ENCODE data around the gene MINDY2. TPM values are rescaled to one million over a fixed set of nuclear protein-coding genes. Genes with fewer than 3 reads are reported as not detected.
A peak's percentile ranks its signal among the peaks of the same experiment; 100 is the strongest.
"Not testable (repeated sequence)": the region's sequence is repeated elsewhere in the genome, so short reads cannot be mapped to it uniquely, and the experiment has no call there.

Gene MINDY2
- total and polyA plus RNA-seq, 5 experiments from 2014 or later = 8.5 to 11.5 (median 9.5) TPM

GRCh38 chr15:58777107-58777506 lies 6.0 kb downstream of the MINDY2 start:
- no peak for ATAC-seq
- Mint-ChIP-seq H3K9me3 (no peaks in the 10 kb centered on the region), H3K27me3 (no peaks in the 10 kb centered on the region), H3K4me1 (peaks cover 3 to 13% (median 11%) of the 10 kb centered on the region in 4 donors), H3K36me3 (peaks cover 0 to 18% (median 9%) of the 10 kb centered on the region in 3 donors), H3K27ac (no peak overlapping the region), H3K4me3 (no peak overlapping the region)
- no peak for DNase-seq
- POLR2A ChIA-PET = no interaction called here

- H3K36me3 Mint-ChIP-seq = peaks cover 0 to 21% (median 9%) of the 10 kb centered on the region in 3 donors
- H3K4me1 Mint-ChIP-seq = peaks cover 6 to 18% (median 7%) of the 10 kb centered on the region in 4 donors
- DNase-seq = no peak
- H3K27ac Mint-ChIP-seq = peak overlapping the region in 2 of 10 donors; percentile 6 to 33
- no peaks in the 10 kb centered on the region for H3K27me3 Mint-ChIP-seq
- no peaks in the 10 kb centered on the region for H3K9me3 Mint-ChIP-seq
- no peak for ATAC-seq
- H3K4me3 Mint-ChIP-seq = no peak overlapping the region
- POLR2A ChIA-PET = no interaction called here
Measured at GRCh38 chr15:58779554-58779953, 8.5 kb downstream of the MINDY2 start.

- no peak for ATAC-seq
- H3K4me1 Mint-ChIP-seq = peaks cover 2 to 5% (median 4%) of the 10 kb centered on the region in 4 donors
- no peaks in the 10 kb centered on the region for H3K9me3 Mint-ChIP-seq
- no peak overlapping the region for H3K27ac Mint-ChIP-seq
- no peaks in the 10 kb centered on the region for H3K27me3 Mint-ChIP-seq
- no peak overlapping the region for H3K4me3 Mint-ChIP-seq
- DNase-seq = no peak
- POLR2A ChIA-PET = interaction anchor here (0.6 to 0.7 kb wide), 2 partner anchors 30 to 70 kb away, joined by 3 to 8 read pairs; no protein-coding TSS in a partner anchor
- H3K36me3 Mint-ChIP-seq = peaks cover 2 to 38% (median 14%) of the 10 kb centered on the region in 3 donors
Measured at GRCh38 chr15:58785355-58785754, 14.3 kb downstream of the MINDY2 start.

- H3K4me1 Mint-ChIP-seq = peaks cover 0 to 7% (median 2%) of the 10 kb centered on the region in 4 donors
- POLR2A ChIA-PET = no interaction called here
Measured at GRCh38 chr15:58788056-58788710, 17.1 kb downstream of the MINDY2 start.

GRCh38 chr15:58793862-58794261 lies 22.8 kb downstream of the MINDY2 start:
- ATAC-seq = no peak
- no peak for DNase-seq
- peak overlapping the region in 1 of 10 donors; percentile 21 for H3K4me3 Mint-ChIP-seq
- peaks cover 7 to 25% (median 18%) of the 10 kb centered on the region in 3 donors for H3K36me3 Mint-ChIP-seq
- peaks cover 8 to 22% (median 16%) of the 10 kb centered on the region in 4 donors for H3K4me1 Mint-ChIP-seq
- POLR2A ChIA-PET = no interaction called here
- peak overlapping the region in 1 of 10 donors; percentile 38 for H3K27ac Mint-ChIP-seq
- H3K9me3 Mint-ChIP-seq = peaks cover 0 to 3% (median 0%) of the 10 kb centered on the region in 9 donors
- no peaks in the 10 kb centered on the region for H3K27me3 Mint-ChIP-seq

More at GRCh38 chr15:58788056-58788710, 17.1 kb downstream of the MINDY2 start:
- H3K27ac Mint-ChIP-seq = no peak overlapping the region
- H3K9me3 Mint-ChIP-seq = peaks cover 0 to 3% (median 0%) of the 10 kb centered on the region in 9 donors
- H3K36me3 Mint-ChIP-seq = peaks cover 7 to 42% (median 23%) of the 10 kb centered on the region in 3 donors
- no peak overlapping the region for H3K4me3 Mint-ChIP-seq
- DNase-seq = no peak
- H3K27me3 Mint-ChIP-seq = no peaks in the 10 kb centered on the region
- no peak for ATAC-seq

- Mint-ChIP-seq H3K4me1 (peaks cover 18 to 29% (median 24%) of the 10 kb centered on the region in 4 donors), H3K36me3 (peaks cover 0 to 16% (median 11%) of the 10 kb centered on the region in 3 donors), H3K27me3 (no peaks in the 10 kb centered on the region), H3K9me3 (peaks cover 0 to 3% (median 0%) of the 10 kb centered on the region in 9 donors), H3K27ac (peak overlapping the region in 2 of 10 donors; percentile 19 to 36), H3K4me3 (no peak overlapping the region)
- DNase-seq (no peak), ATAC-seq (no peak)
- POLR2A ChIA-PET = no interaction called here
Measured at GRCh38 chr15:58795825-58796224, 24.7 kb downstream of the MINDY2 start.

- H3K4me1 Mint-ChIP-seq = peaks cover 18 to 29% (median 24%) of the 10 kb centered on the region in 4 donors
Measured at GRCh38 chr15:58797505-58797904, 26.4 kb downstream of the MINDY2 start.

GRCh38 chr15:58805095-58805494 lies 34.0 kb downstream of the MINDY2 start:
- POLR2A ChIA-PET = no interaction called here
- ATAC-seq (no peak), DNase-seq (no peak)
- no peaks in the 10 kb centered on the region for H3K9me3 Mint-ChIP-seq
- peaks cover 5 to 8% (median 6%) of the 10 kb centered on the region in 4 donors for H3K4me1 Mint-ChIP-seq
- H3K27ac Mint-ChIP-seq = no peak overlapping the region
- H3K36me3 Mint-ChIP-seq = peaks cover 0 to 42% (median 7%) of the 10 kb centered on the region in 3 donors
- no peaks in the 10 kb centered on the region for H3K27me3 Mint-ChIP-seq
- H3K4me3 Mint-ChIP-seq = no peak overlapping the region

More at GRCh38 chr15:58797505-58797904, 26.4 kb downstream of the MINDY2 start:
- H3K36me3 Mint-ChIP-seq = peaks cover 0 to 12% (median 3%) of the 10 kb centered on the region in 3 donors
- ATAC-seq = no peak
- H3K27ac Mint-ChIP-seq = no peak overlapping the region
- POLR2A ChIA-PET = no interaction called here
- H3K9me3 Mint-ChIP-seq = no peaks in the 10 kb centered on the region
- no peaks in the 10 kb centered on the region for H3K27me3 Mint-ChIP-seq
- DNase-seq = no peak
- no peak overlapping the region for H3K4me3 Mint-ChIP-seq

GRCh38 chr15:58823267-58823666 lies 52.2 kb downstream of the MINDY2 start:
- H3K27me3 Mint-ChIP-seq, DNase-seq, H3K9me3 Mint-ChIP-seq, H3K4me3 Mint-ChIP-seq, POLR2A ChIA-PET, H3K27ac Mint-ChIP-seq, H3K4me1 Mint-ChIP-seq, ATAC-seq: not testable (repeated sequence)
- peaks cover 0 to 63% (median 16%) of the 10 kb centered on the region in 3 donors for H3K36me3 Mint-ChIP-seq

GRCh38 chr15:58830556-58830955 lies 59.5 kb downstream of the MINDY2 start:
- no peak overlapping the region for H3K4me3 Mint-ChIP-seq
- ATAC-seq (no peak), DNase-seq (no peak)
- no peaks in the 10 kb centered on the region for H3K27me3 Mint-ChIP-seq
- peaks cover 0 to 9% (median 0%) of the 10 kb centered on the region in 4 donors for H3K4me1 Mint-ChIP-seq
- no peaks in the 10 kb centered on the region for H3K9me3 Mint-ChIP-seq
- H3K36me3 Mint-ChIP-seq = peaks cover 5 to 59% (median 18%) of the 10 kb centered on the region in 3 donors
- POLR2A ChIA-PET = no interaction called here
- H3K27ac Mint-ChIP-seq = no peak overlapping the region

GRCh38 chr15:58833681-58834426 lies 62.8 kb downstream of the MINDY2 start:
- peaks cover 5 to 47% (median 11%) of the 10 kb centered on the region in 3 donors for H3K36me3 Mint-ChIP-seq

GRCh38 chr15:58839485-58839884 lies 68.4 kb downstream of the MINDY2 start:
- no peaks in the 10 kb centered on the region for H3K27me3 Mint-ChIP-seq
- no peaks in the 10 kb centered on the region for H3K9me3 Mint-ChIP-seq
- no peak overlapping the region for H3K4me3 Mint-ChIP-seq
- H3K27ac Mint-ChIP-seq = no peak overlapping the region
- ATAC-seq (no peak), DNase-seq (no peak)
- peaks cover 0 to 28% (median 6%) of the 10 kb centered on the region in 3 donors for H3K36me3 Mint-ChIP-seq
- H3K4me1 Mint-ChIP-seq = no peaks in the 10 kb centered on the region
- POLR2A ChIA-PET = no interaction called here

More at GRCh38 chr15:58833681-58834426, 62.8 kb downstream of the MINDY2 start:
- H3K27me3 Mint-ChIP-seq, POLR2A ChIA-PET, DNase-seq, H3K4me1 Mint-ChIP-seq, H3K9me3 Mint-ChIP-seq, ATAC-seq: not testable (repeated sequence)
- H3K4me3 Mint-ChIP-seq = peak overlapping the region in 1 of 10 donors; percentile 32
- peak overlapping the region in 1 of 10 donors; percentile 15 for H3K27ac Mint-ChIP-seq

- H3K27ac Mint-ChIP-seq = no peak overlapping the region
- H3K4me1 Mint-ChIP-seq = no peaks in the 10 kb centered on the region
- no peak overlapping the region for H3K4me3 Mint-ChIP-seq
- POLR2A ChIA-PET = no interaction called here
- ATAC-seq (no peak), DNase-seq (no peak)
- H3K36me3 Mint-ChIP-seq = peaks cover 0 to 31% (median 6%) of the 10 kb centered on the region in 3 donors
- H3K9me3 Mint-ChIP-seq = no peaks in the 10 kb centered on the region
- no peaks in the 10 kb centered on the region for H3K27me3 Mint-ChIP-seq
Measured at GRCh38 chr15:58840048-58840447, 68.9 kb downstream of the MINDY2 start.

All from naive thymus-derived CD8-positive, alpha-beta T cell (primary cell).